Mucosa of rectum (tissue), 2 donors: Measurements from ENCODE around the gene PRICKLE2.
"Not testable (repeated sequence)": the region's sequence is repeated elsewhere in the genome, so short reads cannot be mapped to it uniquely, and the experiment has no call there.

Experiments
- H3K27ac ChIP-seq, 2 donors: one replicate each; pipeline ENCODE4 v1.7.0; 2013; ENCODE audit warnings: inconsistent platforms in 2 of 2, low read depth in 2 of 2, low read length in 2 of 2
- H3K27me3 ChIP-seq, 2 donors: one replicate each; pipeline ENCODE4 v1.7.0; 2013; ENCODE audit warnings: low read length in 2 of 2; ENCODE audit not compliant: control insufficient read depth in 2 of 2, insufficient read depth in 2 of 2
- H3K36me3 ChIP-seq, 2 donors: one replicate each; pipeline ENCODE4 v1.7.0; 2013; ENCODE audit warnings: low read length in 2 of 2; ENCODE audit not compliant: control insufficient read depth in 2 of 2, insufficient read depth in 2 of 2
- H3K4me1 ChIP-seq, 2 donors: one replicate each; pipeline ENCODE4 v1.7.0; 2013; ENCODE audit warnings: low read length in 2 of 2, mild to moderate bottlenecking in 1 of 2; ENCODE audit not compliant: control insufficient read depth in 2 of 2, insufficient read depth in 2 of 2
- H3K4me3 ChIP-seq, 2 donors: one replicate each; pipeline ENCODE4 v1.7.0; 2013; ENCODE audit warnings: low read length in 2 of 2
- H3K9ac ChIP-seq, 2 donors: one replicate each; pipeline ENCODE4 v1.7.0; 2013; ENCODE audit warnings: low read length in 2 of 2, low read depth in 1 of 2, mild to moderate bottlenecking in 1 of 2
- H3K9me3 ChIP-seq, 2 donors: one replicate each; pipeline ENCODE4 v1.7.0; 2013; ENCODE audit warnings: low read length in 2 of 2; ENCODE audit not compliant: control insufficient read depth in 2 of 2
- donor health status: healthy.
- donor health status: Normal muscosa, but diverticular disease.

The PRICKLE2 gene

GRCh38 chr3:64093825-64094712, 131.2 kb downstream of the PRICKLE2 start:
- H3K9ac ChIP-seq = no peak overlapping the region
- no peaks in the 10 kb centered on the region for H3K27me3 ChIP-seq
- no peak overlapping the region for H3K4me3 ChIP-seq
- no peaks in the 10 kb centered on the region for H3K9me3 ChIP-seq
- no peaks in the 10 kb centered on the region for H3K4me1 ChIP-seq
- peaks cover 0 to 2% of the 10 kb centered on the region in 2 donors for H3K36me3 ChIP-seq
- H3K27ac ChIP-seq = no peak overlapping the region

- Histone ChIP-seq H3K9me3 (no peaks in the 10 kb centered on the region), H3K27ac (no peak overlapping the region), H3K9ac (no peak overlapping the region), H3K4me1 (no peaks in the 10 kb centered on the region), H3K36me3 (no peaks in the 10 kb centered on the region), H3K27me3 (no peaks in the 10 kb centered on the region), H3K4me3 (no peak overlapping the region)
Observed at GRCh38 chr3:64093211-64093610, 132.1 kb downstream of the PRICKLE2 start.

GRCh38 chr3:64091501-64091900, 133.8 kb downstream of the PRICKLE2 start:
- Histone ChIP-seq H3K4me3 (no peak overlapping the region), H3K4me1 (no peaks in the 10 kb centered on the region), H3K36me3 (no peaks in the 10 kb centered on the region), H3K27ac (no peak overlapping the region), H3K27me3 (no peaks in the 10 kb centered on the region), H3K9ac (no peak overlapping the region), H3K9me3 (no peaks in the 10 kb centered on the region)

GRCh38 chr3:64089386-64089785, 135.9 kb downstream of the PRICKLE2 start:
- not testable (repeated sequence) for H3K4me3 ChIP-seq, H3K9me3 ChIP-seq, H3K4me1 ChIP-seq, H3K9ac ChIP-seq, H3K27ac ChIP-seq, H3K36me3 ChIP-seq, H3K27me3 ChIP-seq

GRCh38 chr3:64088408-64089205, 136.7 kb downstream of the PRICKLE2 start:
- no peaks in the 10 kb centered on the region for H3K27me3 ChIP-seq
- H3K9me3 ChIP-seq = no peaks in the 10 kb centered on the region
- H3K36me3 ChIP-seq = no peaks in the 10 kb centered on the region
- no peak overlapping the region for H3K4me3 ChIP-seq
- H3K9ac ChIP-seq = no peak overlapping the region
- H3K4me1 ChIP-seq = no peaks in the 10 kb centered on the region
- H3K27ac ChIP-seq = no peak overlapping the region

GRCh38 chr3:64086479-64087252, 138.6 kb downstream of the PRICKLE2 start:
- Histone ChIP-seq H3K4me3 (no peak overlapping the region), H3K9ac (no peak overlapping the region), H3K36me3 (no peaks in the 10 kb centered on the region), H3K4me1 (no peaks in the 10 kb centered on the region), H3K27ac (no peak overlapping the region), H3K27me3 (no peaks in the 10 kb centered on the region), H3K9me3 (no peaks in the 10 kb centered on the region)

GRCh38 chr3:64084640-64085039, 140.6 kb downstream of the PRICKLE2 start:
- no peak overlapping the region for H3K4me3 ChIP-seq
- H3K27ac ChIP-seq = no peak overlapping the region
- no peaks in the 10 kb centered on the region for H3K36me3 ChIP-seq
- H3K9ac ChIP-seq = no peak overlapping the region
- no peaks in the 10 kb centered on the region for H3K9me3 ChIP-seq
- no peaks in the 10 kb centered on the region for H3K4me1 ChIP-seq
- no peaks in the 10 kb centered on the region for H3K27me3 ChIP-seq

- H3K27me3 ChIP-seq = no peaks in the 10 kb centered on the region
- H3K27ac ChIP-seq = no peak overlapping the region
- no peak overlapping the region for H3K9ac ChIP-seq
- H3K4me1 ChIP-seq = no peaks in the 10 kb centered on the region
- no peaks in the 10 kb centered on the region for H3K36me3 ChIP-seq
- H3K9me3 ChIP-seq = no peaks in the 10 kb centered on the region
- H3K4me3 ChIP-seq = no peak overlapping the region
Observed at GRCh38 chr3:64083575-64083974, 141.7 kb downstream of the PRICKLE2 start.

- Histone ChIP-seq H3K27me3 (no peaks in the 10 kb centered on the region), H3K4me1 (no peaks in the 10 kb centered on the region), H3K36me3 (no peaks in the 10 kb centered on the region), H3K9me3 (no peaks in the 10 kb centered on the region), H3K27ac (no peak overlapping the region), H3K9ac (no peak overlapping the region), H3K4me3 (no peak overlapping the region)
Observed at GRCh38 chr3:64082961-64083541, 142.2 kb downstream of the PRICKLE2 start.
